Endothelial cell of umbilical vein (primary cell): Measurements from ENCODE around the gene ANO6. TPM values are rescaled to one million over a fixed set of nuclear protein-coding genes. Genes with fewer than 3 reads are reported as not detected.

ENCODE experiments used
- BruUV-seq: library from RNA; stranded (reverse); fragments of 400-500 nt; replicated peaks from 2 replicates; lab custom pipeline; 2021; lab: Mats Ljungman, UMichigan
- CTCF ChIA-PET: fragments of 300-600, 350-600 bp; sonication (Branson Sonifier 250); formaldehyde crosslinking; loops from one replicate; lab custom pipeline; 2021; ENCODE audit warnings: antibody characterized with exemption, inconsistent platforms; lab: Charles Lee
- POLR2A ChIA-PET: fragments of 300-600, 350-600 bp; sonication (Branson Sonifier 250); formaldehyde crosslinking; loops from one replicate; lab custom pipeline; 2021; ENCODE audit warnings: antibody characterized with exemption, inconsistent platforms; lab: Charles Lee
- DNase-seq: peaks from one replicate; pipeline ENCODE4 v3.0.0-alpha.2; 2011; ENCODE audit warnings: low read depth, low spot score
- FAIRE-seq: peaks from 2 replicates; lab custom pipeline; 2011; peaks lifted over from hg19 to GRCh38; lab: Jason Lieb, UNC
- H2AFZ ChIP-seq: 2 replicates; pipeline ENCODE4 v1.6.0; 2012; ENCODE audit warnings: low read depth, low read length, control low read depth, inconsistent platforms
- H3K27ac ChIP-seq: 2 replicates; pipeline ENCODE4 v1.5.1; 2011; ENCODE audit warnings: low read depth, mild to moderate bottlenecking, control low read depth, low read length, moderate library complexity; ENCODE audit not compliant: insufficient read depth
- H3K27me3 ChIP-seq, 2 experiments: 2 replicates each; pipeline versions ENCODE4 v1.6.0 to v1.6.1; 2011; ENCODE audit warnings: low read length in 2 of 2, mixed read lengths in 1 of 2; ENCODE audit not compliant: control insufficient read depth in 2 of 2, insufficient read depth in 2 of 2
- H3K36me3 ChIP-seq, 2 experiments: 2 replicates in 1 of 2; 3 replicates in 1 of 2; pipeline ENCODE4 v1.5.1; 2011; ENCODE audit warnings: low read length in 2 of 2, mild to moderate bottlenecking in 1 of 2, moderate library complexity in 1 of 2; ENCODE audit not compliant: control insufficient read depth in 2 of 2, insufficient read depth in 2 of 2; ENCODE audit errors: extremely low read depth in 1 of 2
- H3K4me1 ChIP-seq: 3 replicates; pipeline ENCODE4 v1.5.1; 2011; ENCODE audit warnings: mild to moderate bottlenecking, low read length; ENCODE audit not compliant: control insufficient read depth, insufficient read depth; ENCODE audit errors: extremely low read depth
- H3K4me2 ChIP-seq: 2 replicates; pipeline ENCODE4 v1.6.1; 2011; ENCODE audit warnings: low read length, control low read depth, mixed read lengths; ENCODE audit not compliant: insufficient read depth
- H3K4me3 ChIP-seq, 3 experiments: fragments of 200-600 bp in 1 of 3; sonication (generic), shearing (Covaris generic) in 1 of 3; replicated peaks in 1 of 3; 2 replicates each; pipeline ENCODE4 v1.5.1; 2011 to 2016; ENCODE audit warnings: control low read depth in 3 of 3, low read length in 3 of 3, mild to moderate bottlenecking in 2 of 3, inconsistent platforms in 1 of 3, low read depth in 1 of 3, moderate library complexity in 1 of 3; ENCODE audit not compliant: insufficient read depth in 1 of 3
- H3K79me2 ChIP-seq: 2 replicates; pipeline ENCODE4 v1.6.0; 2012; ENCODE audit warnings: low read length, inconsistent platforms; ENCODE audit not compliant: control insufficient read depth, insufficient read depth
- H3K9ac ChIP-seq: replicated peaks from 2 replicates; pipeline ENCODE3; 2011; ENCODE audit warnings: low read length, control low read depth; ENCODE audit not compliant: insufficient read depth; ENCODE audit errors: extremely low read depth
- H3K9me1 ChIP-seq: replicated peaks from 3 replicates; pipeline ENCODE4 v1.6.0; 2011; ENCODE audit warnings: mild to moderate bottlenecking, low read length; ENCODE audit not compliant: control insufficient read depth, insufficient read depth; ENCODE audit errors: extremely low read depth
- H3K9me3 ChIP-seq: replicated peaks from 2 replicates; pipeline ENCODE4 v1.5.1; 2012; ENCODE audit warnings: low read length, inconsistent platforms; ENCODE audit not compliant: control insufficient read depth, insufficient read depth
- H4K20me1 ChIP-seq: replicated peaks from 2 replicates; pipeline ENCODE3; 2011; ENCODE audit warnings: mild to moderate bottlenecking, low read length; ENCODE audit not compliant: control insufficient read depth, insufficient read depth; ENCODE audit errors: extremely low read depth
- CTCF ChIP-seq, 2 donors: IDR thresholded peaks; 1 replicate in 1 of 2; 2 replicates in 1 of 2; pipeline ENCODE4 v1.5.1; 2011; ENCODE audit warnings: low read length in 2 of 2, mild to moderate bottlenecking in 2 of 2, moderate library complexity in 2 of 2, control low read depth in 1 of 2, inconsistent platforms in 1 of 2, low read depth in 1 of 2; ENCODE audit not compliant: insufficient read depth in 1 of 2; ENCODE audit errors: extremely low read depth in 1 of 2
- EZH2 ChIP-seq: IDR thresholded peaks from 2 replicates; pipeline ENCODE4 v1.6.1; 2012; ENCODE audit warnings: borderline replicate concordance, low read depth, mild to moderate bottlenecking, moderate library complexity, low read length, inconsistent platforms; ENCODE audit not compliant: severe bottlenecking
- FOS ChIP-seq: IDR thresholded peaks from 2 replicates; pipeline ENCODE4 v1.6.1; 2011; ENCODE audit warnings: mild to moderate bottlenecking, low read length, moderate library complexity, borderline replicate concordance; ENCODE audit not compliant: insufficient read depth
- GATA2 ChIP-seq: IDR thresholded peaks from 2 replicates; pipeline ENCODE4 v1.7.0; 2011; ENCODE audit warnings: low read depth, mild to moderate bottlenecking, moderate library complexity, mixed read lengths, low read length; ENCODE audit not compliant: insufficient read length, insufficient read depth
- JUN ChIP-seq: IDR thresholded peaks from 2 replicates; pipeline ENCODE4 v1.6.1; 2011; ENCODE audit warnings: borderline replicate concordance, low read depth; ENCODE audit not compliant: insufficient read length, insufficient read depth
- MAX ChIP-seq: IDR thresholded peaks from 2 replicates; pipeline ENCODE4 v1.6.1; 2011; ENCODE audit not compliant: insufficient read depth, insufficient read length
- MYC ChIP-seq: IDR thresholded peaks from one replicate; pipeline ENCODE4 v1.6.1; 2011; ENCODE audit warnings: mild to moderate bottlenecking, low read depth, low read length
- POLR2A ChIP-seq: IDR thresholded peaks from 2 replicates; pipeline ENCODE4 v1.6.1; 2012; ENCODE audit warnings: low read depth, mild to moderate bottlenecking, control low read depth, low read length
- POLR2AphosphoS5 ChIP-seq: IDR thresholded peaks from 2 replicates; pipeline ENCODE4 v1.6.1; 2012; ENCODE audit warnings: low read depth, mild to moderate bottlenecking, control low read depth, low read length, moderate library complexity; ENCODE audit not compliant: insufficient read depth
- dilution Hi-C: fragments of 300-500 bp; cut with MboI; formaldehyde crosslinking; loops from one replicate; pipeline ENCODE4 v1.15.0; 2019; ENCODE audit warnings: low sequenced_read_pairs; ENCODE audit not compliant: extremely low pct_ligation_motif_present
- intact Hi-C: fragments of 100-400 bp; cut with micrococcal nuclease; formaldehyde crosslinking; loops from one replicate; pipeline ENCODE4 v1.10.0; 2022
- polyA plus RNA-seq, 4 experiments: library from polyadenylated mRNA; depleted of rRNA in 3 of 4; stranded (reverse) in 3 of 4; unstranded in 1 of 4; fragments of >200 nt; gene quantifications; 2 replicates each; pipeline versions ENCODE4 v1.2.1 to v1.2.3, GENCODE V29; 2011 to 2012; ENCODE audit warnings: missing spikeins in 1 of 4
- total RNA-seq: library from RNA; stranded (reverse); gene quantifications from 2 replicates; pipeline ENCODE4 v1.2.3, GENCODE V29; 2021

ANO6 gene
- total and polyA plus RNA-seq, 2 donors (not counting 3 experiments of a cell fraction or from before 2014, with no cell fraction given), result 21.3 to 67.6 TPM

- no peak overlapping the region for H3K27ac ChIP-seq
- TF ChIP-seq FOS (no peak), POLR2A (no peak), CTCF (IDR thresholded peaks at IDR 0.05; ENCODE audit: extremely low read depth in 1 of 2, insufficient read depth in 1 of 2, low read depth in 1 of 2, low read length in 2 of 2) (no peak), EZH2 (no peak), MYC (no peak), MAX (no peak), POLR2AphosphoS5 (no peak), GATA2 (no peak), JUN (no peak)
- H3K9me3 ChIP-seq, result no peaks in the 10 kb centered on the region
- H3K4me2 ChIP-seq, result no peak overlapping the region
- intact Hi-C loops, result no loop called here
- H3K36me3 ChIP-seq, result no peaks in the 10 kb centered on the region
- H3K9ac ChIP-seq, result no peak overlapping the region
- no peak overlapping the region for H2AFZ ChIP-seq
- dilution Hi-C loops, result no loop called here
- FAIRE-seq (no peak), DNase-seq (no peak)
- no peaks in the 10 kb centered on the region for H3K27me3 ChIP-seq
- H3K79me2 ChIP-seq, result peaks cover 59% of the 10 kb centered on the region
- H3K9me1 ChIP-seq, result no peaks in the 10 kb centered on the region
- no TSS peak for BruUV-seq
- peaks cover 3% of the 10 kb centered on the region for H3K4me1 ChIP-seq
- peaks cover 4% of the 10 kb centered on the region for H4K20me1 ChIP-seq
- CTCF ChIA-PET, result no interaction called here
- H3K4me3 ChIP-seq, result no peak overlapping the region
- POLR2A ChIA-PET, result no interaction called here
Measured at GRCh38 chr12:45248095-45248494, 32.2 kb downstream of the ANO6 start.
